HG03558 (cell line): ENCODE data around the gene LUC7L3.

ENCODE experiments used
- ATAC-seq: cut with Tn5 transposase; IDR thresholded peaks from one replicate; pipeline ENCODE4 v1.9.1; 2021; ENCODE audit warnings: moderate number of reproducible peaks; ENCODE audit not compliant: unreplicated experiment; ENCODE audit errors: extremely low read depth

LUC7L3 gene

DNA sequence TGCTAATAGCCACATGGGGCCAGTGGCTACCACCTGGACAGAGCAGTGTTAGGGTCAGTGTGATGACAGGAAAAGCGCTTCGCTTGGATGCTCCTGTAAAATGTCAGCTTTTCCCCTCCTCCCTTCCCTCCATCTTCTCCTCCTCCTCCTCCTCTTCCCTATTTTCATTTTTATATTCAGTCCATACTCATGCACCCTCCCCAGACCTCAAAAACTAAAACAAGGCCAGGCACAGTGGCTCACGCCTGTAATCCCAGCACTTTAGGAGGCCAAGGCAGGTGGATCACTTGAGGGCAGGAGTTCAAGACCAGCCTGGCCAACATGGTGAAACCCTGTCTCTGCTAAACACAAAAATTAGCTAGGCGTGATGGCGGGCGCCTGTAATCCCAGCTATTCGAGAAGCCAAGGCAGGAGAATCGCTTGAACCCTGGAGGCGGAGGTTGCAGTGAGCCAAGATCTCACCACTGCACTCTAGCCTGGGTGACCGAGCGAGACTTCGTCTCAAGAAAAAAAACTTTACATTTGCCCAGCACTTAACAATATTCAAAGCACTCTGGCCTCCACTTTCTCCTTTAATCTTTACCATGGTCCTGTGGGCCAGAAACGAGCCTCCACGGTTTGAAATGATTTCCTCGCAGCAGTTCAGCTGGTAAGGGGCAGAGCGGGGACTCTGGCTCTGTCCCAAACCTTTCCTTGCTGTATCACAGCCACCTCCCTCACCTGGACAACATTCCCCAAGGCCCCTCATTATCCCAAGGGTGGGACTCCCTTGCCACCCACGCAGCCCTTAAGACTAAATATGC is 33.5 kb upstream of the LUC7L3 start:
- ATAC-seq, result no peak

DNA sequence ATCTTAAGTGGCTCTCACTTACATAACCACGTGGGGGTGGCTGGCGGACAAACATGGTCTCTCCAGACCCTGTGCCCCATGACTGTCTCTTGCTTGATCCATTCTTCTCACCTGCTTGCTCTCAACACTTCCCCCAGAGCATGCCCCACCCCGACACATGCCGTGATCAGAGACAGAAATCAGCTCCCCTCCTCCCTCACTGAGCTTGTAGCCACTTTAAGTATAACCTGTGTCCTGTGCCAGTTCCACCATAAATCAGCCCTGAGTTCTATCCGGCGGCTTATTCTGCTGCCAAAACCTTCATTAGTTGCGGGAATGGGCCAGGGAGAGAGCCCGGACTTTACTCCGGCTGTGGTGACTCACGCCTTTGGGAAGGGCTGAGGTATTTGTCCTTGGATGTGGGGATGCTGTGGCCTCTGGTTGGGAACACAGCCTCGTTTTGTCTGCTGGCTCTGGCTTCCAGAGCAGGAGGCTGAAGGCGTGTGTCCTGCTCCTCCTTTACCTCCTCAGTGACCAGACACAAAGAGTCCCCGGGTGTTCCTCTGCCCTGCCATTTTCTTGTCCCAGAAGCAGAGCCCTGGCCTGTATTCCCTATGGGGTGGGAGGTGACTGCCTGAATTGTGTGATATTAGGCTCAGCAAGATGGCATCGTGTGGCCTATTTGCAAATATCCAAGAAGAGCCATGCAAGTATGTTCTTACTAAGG is 32.8 kb upstream of the LUC7L3 start:
- no peak for ATAC-seq

DNA sequence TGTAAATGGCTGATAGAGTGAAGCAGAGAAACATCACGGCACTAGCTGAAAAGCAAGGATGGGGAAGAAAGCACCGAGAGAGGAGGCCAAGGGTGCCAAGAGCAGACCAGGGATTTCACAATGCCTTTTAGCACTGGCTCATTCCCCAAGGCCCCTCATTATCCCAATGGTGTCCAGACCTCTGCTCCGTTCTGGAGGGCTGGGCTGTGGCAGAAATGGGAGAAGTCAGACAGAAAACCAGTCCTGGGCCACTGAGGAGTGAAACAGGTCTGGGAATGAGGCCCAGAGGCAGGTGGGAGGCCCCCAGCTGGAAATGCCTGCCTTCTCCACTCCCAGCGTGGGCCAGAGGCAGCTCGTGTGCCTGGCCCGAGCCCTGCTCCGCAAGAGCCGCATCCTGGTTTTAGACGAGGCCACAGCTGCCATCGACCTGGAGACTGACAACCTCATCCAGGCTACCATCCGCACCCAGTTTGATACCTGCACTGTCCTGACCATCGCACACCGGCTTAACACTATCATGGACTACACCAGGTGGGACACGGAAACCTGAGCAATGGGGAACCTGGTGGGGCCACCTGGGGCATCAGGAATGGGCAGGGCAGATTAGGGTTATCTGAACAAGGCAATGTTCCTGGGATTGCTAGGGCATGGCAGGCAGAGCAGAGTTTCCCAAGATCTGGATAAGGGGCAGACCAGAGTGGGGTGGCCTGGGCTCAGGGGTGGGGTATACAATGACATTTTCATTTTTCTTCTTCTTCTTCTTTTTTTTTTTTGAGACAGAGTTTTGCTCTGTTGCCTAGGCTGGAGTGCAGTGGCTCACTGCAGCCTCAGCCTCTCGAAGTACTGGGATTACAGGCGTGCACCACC is 32.0 kb upstream of the LUC7L3 start:
- no peak for ATAC-seq

DNA sequence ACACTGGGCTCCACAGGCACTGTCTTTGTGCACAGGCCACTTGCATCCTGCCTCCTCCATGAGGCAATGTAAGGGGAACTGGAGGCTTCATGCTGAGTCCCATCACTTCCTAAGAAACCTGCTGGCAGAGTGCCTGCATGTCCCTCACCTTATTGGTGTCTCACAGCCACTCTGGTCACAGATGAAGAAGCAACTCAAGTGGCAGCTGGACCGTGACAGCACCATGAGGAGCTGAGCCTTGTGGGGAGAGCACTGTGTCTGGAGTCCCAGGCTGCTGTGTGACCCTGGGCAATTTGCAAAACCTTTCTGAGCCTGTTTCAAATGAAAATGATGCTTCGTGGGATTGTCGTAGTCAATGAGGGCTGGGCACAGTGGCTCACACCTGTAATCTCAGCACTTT is 31.2 kb upstream of the LUC7L3 start:
- no peak for ATAC-seq

DNA sequence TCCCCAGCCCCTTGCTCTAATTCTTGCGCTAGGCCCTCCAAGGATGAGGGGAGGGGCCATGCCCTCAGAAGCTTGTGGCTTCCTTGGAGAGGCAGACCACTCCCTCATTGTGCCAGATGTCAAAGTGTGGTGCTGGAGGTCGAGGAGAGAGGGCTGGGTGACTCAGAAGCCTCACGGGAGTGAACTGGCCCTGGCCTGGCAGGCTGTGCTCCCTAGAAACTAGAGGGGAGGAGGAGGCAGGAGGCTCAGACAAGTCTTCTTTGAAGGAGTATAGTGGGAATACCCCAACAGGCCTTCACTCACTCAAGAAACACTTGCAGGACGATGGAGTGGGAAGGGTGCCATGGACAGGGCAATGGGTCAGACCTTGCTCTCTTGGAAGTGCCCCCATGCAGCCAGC is 30.2 kb upstream of the LUC7L3 start:
- ATAC-seq, result no peak

DNA sequence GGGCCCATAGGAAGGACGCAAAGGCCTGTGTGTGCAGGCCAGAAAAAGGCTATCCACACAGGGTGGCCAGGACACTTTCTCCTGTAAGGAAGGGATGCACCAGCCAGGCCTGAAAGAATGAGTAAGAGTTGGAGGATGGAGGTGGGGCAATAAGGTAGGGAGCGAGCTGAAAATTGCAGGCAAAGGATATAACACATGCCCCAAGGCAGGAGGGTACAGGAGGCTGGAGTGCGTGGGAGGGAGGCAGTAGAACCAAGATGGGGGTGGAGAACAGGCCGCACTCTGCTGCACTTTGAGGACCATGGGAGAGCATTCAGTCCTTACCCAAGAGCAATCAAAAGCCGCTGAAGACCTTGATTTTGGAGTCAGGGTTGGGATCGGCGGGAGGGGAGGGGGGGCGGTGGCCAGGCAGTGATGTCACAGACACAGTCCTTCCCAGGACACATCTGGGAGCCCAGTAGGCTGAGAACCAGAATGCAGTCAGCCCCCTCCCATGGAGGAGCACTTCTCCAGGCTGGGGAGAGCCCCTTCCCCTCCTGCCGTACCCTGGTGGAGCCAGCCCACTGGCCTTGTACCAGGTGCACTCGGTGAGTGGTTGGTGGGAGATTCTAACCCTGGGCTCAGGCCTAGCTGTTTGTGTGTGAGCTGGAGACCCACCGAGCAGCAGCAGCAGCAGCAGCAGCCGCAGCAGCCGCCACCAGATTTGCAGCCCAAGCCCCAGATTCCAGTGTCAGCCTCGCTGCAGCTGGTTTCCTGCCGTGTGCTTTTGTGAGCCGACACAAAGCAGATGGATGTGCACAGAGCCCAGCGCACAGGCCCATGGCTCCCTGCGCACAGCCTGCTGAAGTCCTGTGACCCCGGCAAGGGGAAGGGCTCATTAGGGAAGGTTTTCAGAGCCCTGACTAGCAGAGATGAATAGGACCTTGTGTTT is 29.2 kb upstream of the LUC7L3 start:
- ATAC-seq, result no peak

DNA sequence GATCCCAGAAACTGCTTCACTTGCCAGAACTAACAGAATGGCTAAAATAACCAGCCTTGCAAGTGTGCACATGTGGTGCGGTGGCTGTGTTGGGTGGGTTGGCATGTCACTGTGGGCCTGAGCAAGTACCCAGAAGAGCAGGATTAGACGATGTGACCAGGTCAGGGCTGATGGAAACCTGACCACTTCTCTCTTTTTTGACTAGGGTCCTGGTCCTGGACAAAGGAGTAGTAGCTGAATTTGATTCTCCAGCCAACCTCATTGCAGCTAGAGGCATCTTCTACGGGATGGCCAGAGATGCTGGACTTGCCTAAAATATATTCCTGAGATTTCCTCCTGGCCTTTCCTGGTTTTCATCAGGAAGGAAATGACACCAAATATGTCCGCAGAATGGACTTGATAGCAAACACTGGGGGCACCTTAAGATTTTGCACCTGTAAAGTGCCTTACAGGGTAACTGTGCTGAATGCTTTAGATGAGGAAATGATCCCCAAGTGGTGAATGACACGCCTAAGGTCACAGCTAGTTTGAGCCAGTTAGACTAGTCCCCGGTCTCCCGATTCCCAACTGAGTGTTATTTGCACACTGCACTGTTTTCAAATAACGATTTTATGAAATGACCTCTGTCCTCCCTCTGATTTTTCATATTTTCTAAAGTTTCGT is 28.4 kb upstream of the LUC7L3 start:
- no peak for ATAC-seq

DNA sequence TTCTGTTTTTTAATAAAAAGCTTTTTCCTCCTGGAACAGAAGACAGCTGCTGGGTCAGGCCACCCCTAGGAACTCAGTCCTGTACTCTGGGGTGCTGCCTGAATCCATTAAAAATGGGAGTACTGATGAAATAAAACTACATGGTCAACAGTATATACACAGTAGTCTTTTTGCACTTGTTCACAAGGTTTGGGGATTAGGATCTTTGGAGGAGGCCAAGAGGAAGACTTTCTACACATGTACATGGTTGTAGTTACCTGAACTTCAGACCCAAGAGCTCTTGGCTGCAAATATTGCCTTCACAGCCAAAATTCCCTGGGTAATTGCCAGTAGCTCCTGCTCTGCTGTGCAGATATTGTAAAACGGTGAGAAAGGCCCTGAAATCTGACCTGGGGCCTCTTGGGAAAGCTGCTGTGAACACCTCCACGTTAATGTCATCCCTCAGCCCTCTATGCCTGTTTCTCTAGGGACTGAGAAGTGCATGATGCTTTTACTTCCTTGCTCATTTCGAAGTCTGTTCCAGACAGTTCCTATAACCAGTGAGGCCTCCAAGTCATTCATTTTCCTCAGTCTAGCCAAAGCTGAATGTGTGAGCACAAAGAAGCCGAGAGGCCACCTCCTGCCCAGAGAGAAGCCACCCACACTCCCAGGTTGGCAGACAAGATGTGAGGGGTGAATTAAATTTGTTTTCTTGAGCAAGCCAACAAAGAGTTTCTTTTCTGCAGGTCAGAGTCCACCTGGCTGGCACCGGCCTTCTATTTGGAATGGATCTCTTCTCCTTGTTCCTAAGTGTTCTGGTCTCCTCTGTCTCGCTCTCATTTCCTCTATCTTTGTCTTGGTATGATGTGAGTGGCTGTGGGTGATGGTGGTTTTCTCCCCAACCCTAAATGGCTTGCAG is 27.6 kb upstream of the LUC7L3 start:
- no peak for ATAC-seq

DNA sequence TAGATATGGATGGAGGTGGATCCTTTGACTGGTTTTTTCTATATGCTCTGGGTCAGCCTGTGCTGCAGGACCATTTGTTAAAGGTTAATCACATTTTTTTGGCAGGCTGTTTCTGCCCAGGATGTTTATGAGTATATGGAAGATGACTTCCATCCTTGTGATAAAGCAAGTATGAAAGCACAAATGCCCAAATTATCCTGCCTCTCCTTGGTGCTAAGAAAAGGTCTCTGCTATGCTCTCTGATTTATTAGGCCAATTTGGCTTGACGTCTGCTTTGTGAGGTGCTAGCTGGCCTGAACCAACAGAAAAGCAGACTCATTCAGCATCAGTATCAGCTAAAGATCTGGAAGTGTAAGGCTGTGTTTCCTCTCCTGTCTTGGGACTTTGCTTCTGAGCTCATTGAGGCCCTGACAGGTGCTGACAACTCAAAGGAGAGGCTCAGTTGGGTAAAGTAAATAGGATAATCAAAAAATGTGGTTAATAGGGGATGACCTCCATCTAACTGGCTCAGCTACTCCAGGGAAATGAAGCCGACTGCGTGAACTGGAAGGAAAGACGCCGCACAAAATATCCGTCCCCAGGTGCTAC is 26.9 kb upstream of the LUC7L3 start:
- no peak for ATAC-seq

DNA sequence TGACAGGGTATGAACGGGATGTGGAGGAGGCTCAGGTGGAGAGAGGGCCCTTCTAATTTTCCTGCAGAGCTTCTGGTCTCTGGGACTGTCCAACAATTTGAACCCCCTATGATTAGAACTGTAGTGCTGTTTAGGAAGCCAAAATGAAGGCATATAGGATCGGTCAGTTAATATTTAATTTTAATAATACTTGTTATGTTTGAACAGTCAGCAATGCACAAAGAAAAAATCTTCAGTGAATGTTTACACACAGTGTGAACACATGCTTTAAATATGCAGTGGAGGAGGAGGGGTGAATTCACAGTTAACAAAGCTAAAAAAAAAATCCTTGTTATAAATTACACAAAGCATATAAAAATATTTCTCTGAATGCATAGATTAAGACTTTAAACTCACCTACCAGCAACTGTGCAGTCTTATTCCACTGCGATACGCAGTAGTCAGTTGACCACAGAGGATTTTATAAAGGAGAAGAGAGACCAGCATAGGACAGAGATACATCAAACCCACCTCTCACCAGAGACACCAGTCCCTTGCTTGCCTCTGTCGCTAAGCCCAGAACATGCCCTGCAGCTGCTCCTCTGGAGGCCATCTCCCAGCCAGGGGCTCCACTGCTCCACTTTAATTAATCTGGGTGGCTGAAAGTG is 26.2 kb upstream of the LUC7L3 start:
- no peak for ATAC-seq

DNA sequence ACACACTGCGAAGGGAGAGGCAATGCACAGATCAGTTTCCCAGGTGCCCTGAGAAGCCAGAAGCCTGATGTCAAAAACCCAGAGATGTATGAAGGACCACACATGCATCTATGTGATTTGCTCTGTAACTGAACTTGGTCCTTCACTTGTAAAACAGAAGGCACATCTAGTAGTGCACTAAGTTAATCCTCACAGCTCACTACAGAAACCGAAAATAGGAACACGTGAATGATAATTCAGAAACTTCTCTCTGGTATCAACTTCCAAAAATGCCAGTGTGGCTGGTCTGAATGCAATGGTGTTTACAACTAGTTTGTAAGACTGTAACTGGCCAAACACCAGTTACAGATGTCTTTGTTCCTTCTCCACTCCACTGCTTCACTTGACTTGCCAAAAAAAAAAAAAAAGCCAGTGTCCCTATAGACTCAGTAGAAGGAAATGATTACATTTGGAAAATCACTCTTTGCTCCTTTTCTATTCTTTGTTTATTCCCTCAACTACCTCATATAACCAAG is 23.0 kb upstream of the LUC7L3 start:
- ATAC-seq, result no peak

DNA sequence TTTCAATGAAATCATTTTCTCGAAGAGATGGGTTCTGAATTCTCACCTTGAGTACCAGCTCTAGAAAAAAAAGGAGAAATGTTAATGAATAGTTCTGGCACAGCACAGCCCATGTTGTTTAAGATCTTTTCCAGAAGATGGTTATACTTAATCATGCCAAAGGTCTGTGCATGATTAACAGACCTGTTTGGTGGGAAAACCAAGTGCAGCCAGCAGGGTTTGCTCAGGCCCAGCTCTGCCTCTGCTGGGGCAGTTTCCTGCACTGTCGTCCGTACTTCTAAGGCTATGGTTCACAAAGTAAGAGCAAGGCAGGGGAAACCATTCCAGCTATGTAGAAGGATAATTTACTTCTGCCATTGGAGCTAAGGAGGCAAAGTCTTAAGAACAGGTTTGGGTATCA is 22.3 kb upstream of the LUC7L3 start:
- no peak for ATAC-seq

DNA sequence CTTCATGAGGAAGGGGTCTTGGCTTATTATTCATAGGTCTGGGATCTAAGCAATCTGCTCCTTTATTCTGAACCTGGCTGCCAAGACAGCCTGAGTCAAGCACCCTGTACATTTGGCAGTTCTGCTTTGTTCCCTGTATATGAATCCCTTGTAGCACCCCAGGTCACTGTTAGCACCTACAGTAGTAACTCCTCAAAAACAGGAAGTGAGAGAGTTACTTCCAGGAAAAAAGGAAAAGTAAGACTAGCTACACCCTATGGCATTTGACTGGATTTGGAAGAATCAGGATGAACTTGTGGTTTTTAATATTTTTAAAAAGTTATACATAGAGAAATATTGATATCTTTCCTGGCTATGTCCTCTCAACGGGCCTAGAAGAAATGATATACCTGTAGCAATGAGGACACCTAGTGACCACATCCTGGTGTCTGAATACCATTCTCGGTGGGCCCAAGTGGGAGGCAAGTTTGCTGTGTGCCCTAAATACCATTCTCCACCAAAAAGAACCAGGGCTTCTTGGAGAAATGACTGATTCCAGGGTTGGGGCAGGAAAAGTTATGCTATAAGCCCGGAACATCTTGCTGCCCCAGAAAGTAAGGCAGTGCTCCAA is 21.6 kb upstream of the LUC7L3 start:
- ATAC-seq, result no peak

DNA sequence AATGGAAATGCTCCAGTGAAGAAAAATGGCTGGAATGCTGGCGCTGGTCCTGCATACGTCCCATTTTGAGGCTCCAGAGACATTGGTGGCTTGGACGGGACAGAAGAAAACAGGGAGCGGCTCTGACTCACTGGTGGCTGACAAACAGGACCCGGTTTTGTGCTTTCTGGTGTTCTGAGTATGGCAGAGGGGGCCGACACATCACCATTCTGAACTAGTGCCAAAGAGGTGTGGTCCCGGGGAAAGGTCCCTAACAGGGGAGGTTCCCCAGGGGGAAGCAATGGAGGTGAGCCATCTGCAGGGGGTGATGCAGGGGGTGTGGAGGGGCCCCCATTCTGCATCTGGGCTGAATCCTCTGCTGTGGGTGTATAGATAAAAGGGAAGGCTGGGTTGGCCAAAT is 20.0 kb upstream of the LUC7L3 start:
- ATAC-seq, result no peak

DNA sequence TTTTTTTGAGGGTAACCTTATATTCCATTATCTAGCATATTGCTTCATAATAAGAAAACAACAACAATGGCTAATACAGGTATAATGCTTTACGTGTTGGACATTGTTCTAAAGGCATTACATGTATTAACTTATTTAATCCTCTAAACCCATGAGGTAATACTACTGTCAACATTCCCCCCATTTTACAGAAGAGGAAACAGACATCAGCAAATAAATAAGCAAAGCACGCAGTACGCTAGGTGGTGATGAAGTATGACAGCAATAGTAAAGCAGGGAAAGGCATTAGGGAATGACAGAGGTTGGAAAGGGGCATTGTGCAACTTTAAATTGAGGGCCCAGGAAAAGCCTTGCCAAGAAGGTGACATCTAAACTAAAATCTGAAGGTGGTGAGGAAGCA is 16.2 kb upstream of the LUC7L3 start:
- ATAC-seq, result no peak

DNA sequence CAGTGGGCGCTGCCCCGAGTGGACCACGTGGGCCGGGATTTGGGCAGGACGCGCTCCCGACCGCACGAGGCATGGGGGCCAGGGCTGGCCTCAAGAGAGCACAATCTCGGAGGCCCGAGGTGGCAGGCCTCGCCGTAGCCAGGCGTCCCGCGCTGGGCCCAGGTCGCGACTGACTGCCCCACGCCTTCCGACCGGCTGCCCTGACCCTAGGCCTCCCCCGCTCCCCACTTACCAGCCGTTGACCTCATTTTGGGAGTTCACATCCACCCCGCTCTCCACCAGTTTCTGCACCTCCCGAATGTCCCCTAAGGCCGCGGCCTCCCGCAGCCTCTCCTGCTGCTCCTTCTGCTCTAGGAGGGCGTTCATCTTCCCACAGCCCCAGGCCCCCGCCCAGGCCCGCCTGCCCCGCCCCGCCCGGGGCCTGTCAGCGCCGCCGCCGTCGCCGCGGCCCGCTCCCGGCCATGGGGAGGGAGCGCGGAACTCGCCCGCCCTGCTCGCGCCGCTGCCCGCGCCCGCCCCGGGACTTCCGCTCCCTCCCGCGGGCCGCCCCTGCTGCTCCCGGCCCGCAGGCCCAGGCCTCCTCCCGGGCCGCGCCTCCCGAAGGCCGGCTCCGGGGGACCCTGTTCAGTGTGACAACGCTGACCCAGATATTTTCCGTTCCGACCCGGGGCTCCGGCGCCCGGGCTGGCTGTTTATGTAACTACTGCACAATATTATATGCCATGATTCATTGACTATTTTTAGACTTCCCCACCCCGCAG is 11.9 kb upstream of the LUC7L3 start, which contains the start of gene ANKRD40:
Gene ANKRD40 (minus strand): TSS at position 626 of the 761 bp plus-strand sequence. CDS start 260 bp downstream, at position 366.
- peak; percentile 73 for ATAC-seq
